Measurements from ENCODE around the gene ACSF3. TPM values are rescaled to one million over a fixed set of nuclear protein-coding genes. Genes with fewer than 3 reads are reported as not detected.

ACSF3 gene
- total and polyA plus RNA-seq, 2 experiments from 2014 or later = 20.7 to 28.0 TPM

- Histone ChIP-seq H2AFZ (no peak overlapping the region), H3K27ac (no peak overlapping the region), H3K9me2 (replicated peaks; ENCODE audit: insufficient read depth) (no peaks in the 10 kb centered on the region), H3K4me2 (no peak overlapping the region), H3K9me3 (ENCODE audit: low read depth) (no peaks in the 10 kb centered on the region), H3K4me1 (ENCODE audit: insufficient read depth) (no peaks in the 10 kb centered on the region), H4K20me1 (ENCODE audit: insufficient read depth, poor library complexity, severe bottlenecking) (no peaks in the 10 kb centered on the region), H3K79me2 (no peaks in the 10 kb centered on the region), H3K27me3 (peaks cover 15% of the 10 kb centered on the region), H3K36me3 (replicated peaks; ENCODE audit: insufficient read depth, low read depth) (no peaks in the 10 kb centered on the region), H3K4me3 (no peak overlapping the region)
- TF ChIP-seq EZH2phosphoT487 (IDR thresholded peaks at IDR 0.05; ENCODE audit: low read depth, severe bottlenecking, unreplicated experiment) (no peak), EZH2 (IDR thresholded peaks at IDR 0.05; ENCODE audit: borderline replicate concordance) (no peak)
- TF ChIP-seq, protein P1, sequence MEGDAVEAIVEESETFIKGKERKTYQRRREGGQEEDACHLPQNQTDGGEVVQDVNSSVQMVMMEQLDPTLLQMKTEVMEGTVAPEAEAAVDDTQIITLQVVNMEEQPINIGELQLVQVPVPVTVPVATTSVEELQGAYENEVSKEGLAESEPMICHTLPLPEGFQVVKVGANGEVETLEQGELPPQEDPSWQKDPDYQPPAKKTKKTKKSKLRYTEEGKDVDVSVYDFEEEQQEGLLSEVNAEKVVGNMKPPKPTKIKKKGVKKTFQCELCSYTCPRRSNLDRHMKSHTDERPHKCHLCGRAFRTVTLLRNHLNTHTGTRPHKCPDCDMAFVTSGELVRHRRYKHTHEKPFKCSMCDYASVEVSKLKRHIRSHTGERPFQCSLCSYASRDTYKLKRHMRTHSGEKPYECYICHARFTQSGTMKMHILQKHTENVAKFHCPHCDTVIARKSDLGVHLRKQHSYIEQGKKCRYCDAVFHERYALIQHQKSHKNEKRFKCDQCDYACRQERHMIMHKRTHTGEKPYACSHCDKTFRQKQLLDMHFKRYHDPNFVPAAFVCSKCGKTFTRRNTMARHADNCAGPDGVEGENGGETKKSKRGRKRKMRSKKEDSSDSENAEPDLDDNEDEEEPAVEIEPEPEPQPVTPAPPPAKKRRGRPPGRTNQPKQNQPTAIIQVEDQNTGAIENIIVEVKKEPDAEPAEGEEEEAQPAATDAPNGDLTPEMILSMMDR (IDR thresholded peaks at IDR 0.05; ENCODE audit: poor library complexity) = no peak
- DNase-seq (ENCODE audit: low spot score) = no peak
- WGBS (ENCODE audit: low lambda C conversion rate, missing lambda C conversion rate) = 75% methylated on average over 9 of the region's 9 CpGs
Observed at GRCh38 chr16:89085755-89086154, 7.9 kb upstream of the ACSF3 start.

GRCh38 chr16:89087922-89088497 is 5.6 kb upstream of the ACSF3 start:
- Histone ChIP-seq H3K36me3 (replicated peaks; ENCODE audit: insufficient read depth, low read depth) (no peaks in the 10 kb centered on the region), H3K9me2 (replicated peaks; ENCODE audit: insufficient read depth) (no peaks in the 10 kb centered on the region), H3K9me3 (ENCODE audit: low read depth) (no peaks in the 10 kb centered on the region), H3K4me2 (no peak overlapping the region), H2AFZ (no peak overlapping the region), H3K4me3 (no peak overlapping the region), H3K27ac (no peak overlapping the region), H3K79me2 (no peaks in the 10 kb centered on the region), H3K27me3 (peaks cover 15% of the 10 kb centered on the region), H3K4me1 (ENCODE audit: insufficient read depth) (no peaks in the 10 kb centered on the region), H4K20me1 (ENCODE audit: insufficient read depth, poor library complexity, severe bottlenecking) (no peaks in the 10 kb centered on the region)
- no peak for DNase-seq (ENCODE audit: low spot score)
- TF ChIP-seq EZH2phosphoT487 (IDR thresholded peaks at IDR 0.05; ENCODE audit: low read depth, severe bottlenecking, unreplicated experiment) = no peak
- TF ChIP-seq EZH2 (IDR thresholded peaks at IDR 0.05; ENCODE audit: borderline replicate concordance) = no peak
- TF ChIP-seq, protein P1 (IDR thresholded peaks at IDR 0.05; ENCODE audit: poor library complexity) = no peak
- WGBS (ENCODE audit: low lambda C conversion rate, missing lambda C conversion rate) = 74% methylated on average over 15 of the region's 15 CpGs

DNA sequence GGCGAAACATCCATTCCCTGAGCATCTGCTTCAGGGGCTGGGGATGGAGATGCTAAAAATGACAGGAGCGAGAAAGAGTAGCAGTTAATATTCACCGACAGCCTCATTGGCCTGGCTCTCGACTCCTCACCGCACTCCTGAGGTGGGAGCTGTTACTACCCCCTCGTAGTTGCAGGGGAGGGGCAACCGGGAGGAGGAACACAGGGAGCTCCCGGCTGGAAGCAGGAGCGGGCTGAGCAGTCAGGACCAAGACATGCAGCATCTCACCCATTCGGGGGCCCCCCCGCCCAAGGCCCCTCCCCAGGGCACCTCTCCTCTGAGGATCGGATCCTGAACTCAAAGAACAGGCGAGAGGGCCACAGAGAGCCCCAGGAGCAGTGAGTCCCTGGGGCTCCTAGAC is 4.5 kb upstream of the ACSF3 start:
- Histone ChIP-seq H4K20me1 (ENCODE audit: insufficient read depth, poor library complexity, severe bottlenecking) (no peaks in the 10 kb centered on the region), H3K27ac (no peak overlapping the region), H3K4me2 (no peak overlapping the region), H3K36me3 (replicated peaks; ENCODE audit: insufficient read depth, low read depth) (no peaks in the 10 kb centered on the region), H3K4me3 (no peak overlapping the region), H3K4me1 (ENCODE audit: insufficient read depth) (no peaks in the 10 kb centered on the region), H2AFZ (no peak overlapping the region), H3K9me3 (ENCODE audit: low read depth) (no peaks in the 10 kb centered on the region), H3K9me2 (replicated peaks; ENCODE audit: insufficient read depth) (no peaks in the 10 kb centered on the region), H3K27me3 (peaks cover 15% of the 10 kb centered on the region), H3K79me2 (peaks cover 4% of the 10 kb centered on the region)
- no peak for DNase-seq (ENCODE audit: low spot score)
- WGBS (ENCODE audit: low lambda C conversion rate, missing lambda C conversion rate) = 46% methylated on average over 10 of the region's 13 CpGs
- TF ChIP-seq EZH2 (IDR thresholded peaks at IDR 0.05; ENCODE audit: borderline replicate concordance) = no peak
- no peak for TF ChIP-seq EZH2phosphoT487 (IDR thresholded peaks at IDR 0.05; ENCODE audit: low read depth, severe bottlenecking, unreplicated experiment)
- TF ChIP-seq, protein P1 (IDR thresholded peaks at IDR 0.05; ENCODE audit: poor library complexity) = no peak

Data from hepatocyte (in vitro differentiated cells).